DOHH2 (cell line): ENCODE results near the gene TJAP1.

Experiments used
- H3F3A ChIP-seq: fragments of 200-600 bp; sonication (generic), shearing (Covaris generic); 2 replicates; pipeline ENCODE4 v1.6.0; 2016; ENCODE audit warnings: antibody characterized with exemption, mild to moderate bottlenecking; ENCODE audit not compliant: control insufficient read depth, insufficient read depth
- H3K27ac ChIP-seq: fragments of 200-600 bp; sonication (generic); 2 replicates; pipeline ENCODE4 v1.5.1; 2014; ENCODE audit warnings: low read depth, mild to moderate bottlenecking, low read length, moderate library complexity
- H3K27me3 ChIP-seq: fragments of 200-600 bp; sonication (generic); 2 replicates; pipeline ENCODE4 v1.6.1; 2014; ENCODE audit warnings: mild to moderate bottlenecking, low read length, mixed read lengths; ENCODE audit not compliant: control insufficient read depth
- H3K36me3 ChIP-seq: fragments of 200-600 bp; sonication (generic); 2 replicates; pipeline ENCODE4 v1.6.1; 2014; ENCODE audit warnings: mild to moderate bottlenecking, low read length, moderate library complexity, mixed read lengths; ENCODE audit not compliant: control insufficient read depth
- H3K4me1 ChIP-seq: fragments of 200-600 bp; sonication (generic); 2 replicates; pipeline ENCODE4 v1.6.1; 2014; ENCODE audit warnings: mild to moderate bottlenecking, low read length, mixed read lengths; ENCODE audit not compliant: control insufficient read depth
- H3K4me2 ChIP-seq: fragments of 200-600 bp; sonication (generic); 2 replicates; pipeline ENCODE4 v1.6.0; 2014; ENCODE audit warnings: mild to moderate bottlenecking, low read length, moderate library complexity
- H3K4me3 ChIP-seq: fragments of 200-600 bp; sonication (generic); 2 replicates; pipeline ENCODE4 v1.5.1; 2014; ENCODE audit warnings: mild to moderate bottlenecking, low read length, mixed read lengths
- H3K79me2 ChIP-seq: fragments of 200-600 bp; sonication (generic); 2 replicates; pipeline ENCODE4 v1.6.1; 2014; ENCODE audit warnings: mild to moderate bottlenecking, low read length, mixed read lengths; ENCODE audit not compliant: control insufficient read depth
- H3K9me2 ChIP-seq: fragments of 200-600 bp; sonication (generic); replicated peaks from 2 replicates; pipeline ENCODE4 v1.6.1; 2014; ENCODE audit warnings: mild to moderate bottlenecking, low read length, mixed read lengths; ENCODE audit not compliant: control insufficient read depth
- H3K9me3 ChIP-seq: fragments of 200-600 bp; sonication (generic); 2 replicates; pipeline ENCODE4 v1.6.1; 2014; ENCODE audit warnings: antibody characterized with exemption, low read length, mixed read lengths; ENCODE audit not compliant: control insufficient read depth, insufficient read depth
- H4K20me1 ChIP-seq: fragments of 200-600 bp; sonication (generic); 2 replicates; pipeline ENCODE4 v1.6.0; 2014; ENCODE audit warnings: low read depth, mild to moderate bottlenecking, antibody characterized with exemption, low read length, moderate library complexity; ENCODE audit not compliant: control insufficient read depth, insufficient read depth
- EZH2phosphoT487 ChIP-seq: fragments of 200-600 bp; sonication (generic); IDR thresholded peaks from 2 replicates; pipeline ENCODE4 v1.6.1; 2017; ENCODE audit warnings: borderline replicate concordance, mild to moderate bottlenecking, antibody characterized with exemption, low read length, moderate library complexity, mixed read lengths
- TF ChIP-seq, protein P1 (sequence below): fragments of 200-600 bp; sonication (generic); IDR thresholded peaks from one replicate; pipeline ENCODE4 v1.5.1; 2014; ENCODE audit warnings: antibody characterized with exemption, mild to moderate bottlenecking, low read depth, low read length; ENCODE audit not compliant: poor library complexity, severe bottlenecking

Gene TJAP1

DNA sequence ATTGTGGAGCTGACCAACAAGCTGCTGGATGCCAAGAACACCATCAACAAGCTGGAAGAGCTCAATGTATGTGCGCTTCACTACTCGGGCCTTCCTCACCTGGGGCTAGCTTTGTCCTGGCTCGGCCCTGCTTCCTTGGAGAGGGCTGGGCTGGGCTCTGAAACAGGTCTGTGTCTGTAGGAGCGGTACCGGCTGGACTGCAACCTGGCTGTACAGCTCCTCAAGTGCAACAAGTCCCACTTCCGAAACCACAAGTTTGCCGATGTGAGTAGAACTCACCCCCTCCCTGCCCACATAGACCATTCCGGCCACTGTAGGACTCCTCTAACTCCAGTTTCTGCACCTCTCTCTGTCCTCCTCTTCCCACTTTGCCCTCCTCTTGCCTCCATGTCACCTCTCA, 26.1 kb downstream of the TJAP1 start:
- Histone ChIP-seq H3K27me3 (peaks cover 2% of the 10 kb centered on the region; the same call in 1 of the 2 replicates), H3K4me2 (no peak overlapping the region), H3F3A (peaks cover 4% of the 10 kb centered on the region; the same call in 1 of the 2 replicates), H3K4me3 (no peak overlapping the region), H3K79me2 (no peaks in the 10 kb centered on the region), H3K27ac (no peak overlapping the region), H4K20me1 (no peaks in the 10 kb centered on the region), H3K9me2 (no peaks in the 10 kb centered on the region), H3K9me3 (no peaks in the 10 kb centered on the region), H3K36me3 (peaks cover 58% of the 10 kb centered on the region), H3K4me1 (peaks cover 15% of the 10 kb centered on the region)
- TF ChIP-seq EZH2phosphoT487 = no peak
- TF ChIP-seq, protein P1, sequence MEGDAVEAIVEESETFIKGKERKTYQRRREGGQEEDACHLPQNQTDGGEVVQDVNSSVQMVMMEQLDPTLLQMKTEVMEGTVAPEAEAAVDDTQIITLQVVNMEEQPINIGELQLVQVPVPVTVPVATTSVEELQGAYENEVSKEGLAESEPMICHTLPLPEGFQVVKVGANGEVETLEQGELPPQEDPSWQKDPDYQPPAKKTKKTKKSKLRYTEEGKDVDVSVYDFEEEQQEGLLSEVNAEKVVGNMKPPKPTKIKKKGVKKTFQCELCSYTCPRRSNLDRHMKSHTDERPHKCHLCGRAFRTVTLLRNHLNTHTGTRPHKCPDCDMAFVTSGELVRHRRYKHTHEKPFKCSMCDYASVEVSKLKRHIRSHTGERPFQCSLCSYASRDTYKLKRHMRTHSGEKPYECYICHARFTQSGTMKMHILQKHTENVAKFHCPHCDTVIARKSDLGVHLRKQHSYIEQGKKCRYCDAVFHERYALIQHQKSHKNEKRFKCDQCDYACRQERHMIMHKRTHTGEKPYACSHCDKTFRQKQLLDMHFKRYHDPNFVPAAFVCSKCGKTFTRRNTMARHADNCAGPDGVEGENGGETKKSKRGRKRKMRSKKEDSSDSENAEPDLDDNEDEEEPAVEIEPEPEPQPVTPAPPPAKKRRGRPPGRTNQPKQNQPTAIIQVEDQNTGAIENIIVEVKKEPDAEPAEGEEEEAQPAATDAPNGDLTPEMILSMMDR = no peak

DNA sequence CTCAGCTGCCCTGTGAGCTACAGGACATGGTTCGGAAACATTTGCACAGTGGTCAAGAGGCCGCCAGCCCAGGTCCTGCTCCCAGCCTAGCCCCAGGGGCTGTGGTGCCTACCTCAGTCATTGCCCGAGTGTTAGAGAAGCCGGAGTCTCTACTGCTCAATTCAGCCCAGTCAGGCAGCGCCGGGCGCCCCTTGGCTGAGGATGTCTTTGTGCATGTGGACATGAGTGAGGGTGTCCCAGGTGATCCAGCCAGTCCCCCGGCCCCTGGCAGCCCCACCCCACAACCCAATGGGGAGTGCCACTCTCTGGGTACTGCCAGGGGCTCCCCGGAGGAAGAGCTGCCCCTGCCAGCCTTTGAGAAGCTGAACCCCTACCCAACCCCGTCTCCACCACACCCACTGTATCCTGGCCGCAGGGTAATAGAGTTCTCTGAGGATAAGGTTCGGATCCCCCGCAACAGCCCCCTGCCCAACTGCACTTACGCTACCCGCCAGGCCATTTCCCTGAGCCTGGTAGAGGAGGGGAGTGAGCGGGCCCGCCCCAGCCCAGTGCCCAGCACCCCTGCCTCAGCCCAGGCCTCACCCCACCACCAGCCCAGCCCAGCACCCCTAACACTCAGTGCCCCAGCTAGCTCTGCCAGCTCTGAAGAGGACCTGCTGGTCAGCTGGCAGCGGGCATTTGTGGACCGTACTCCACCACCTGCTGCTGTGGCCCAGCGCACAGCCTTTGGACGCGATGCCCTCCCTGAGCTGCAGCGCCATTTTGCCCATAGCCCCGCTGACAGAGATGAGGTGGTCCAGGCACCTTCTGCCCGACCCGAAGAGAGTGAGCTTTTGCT, 27.6 kb downstream of the TJAP1 start:
- no peaks in the 10 kb centered on the region for H3K79me2 ChIP-seq
- H3K9me2 ChIP-seq = no peaks in the 10 kb centered on the region
- H3K27ac ChIP-seq = no peak overlapping the region
- no peaks in the 10 kb centered on the region for H3K9me3 ChIP-seq
- TF ChIP-seq EZH2phosphoT487 = no peak
- TF ChIP-seq, protein P1 = no peak
- H3K4me3 ChIP-seq = no peak overlapping the region
- no peaks in the 10 kb centered on the region for H4K20me1 ChIP-seq
- H3K4me1 ChIP-seq = peaks cover 27% of the 10 kb centered on the region
- no peak overlapping the region for H3K4me2 ChIP-seq
- H3F3A ChIP-seq = peaks cover 4% of the 10 kb centered on the region; the same call in 1 of the 2 replicates
- peaks cover 43% of the 10 kb centered on the region for H3K36me3 ChIP-seq
- peaks cover 14% of the 10 kb centered on the region for H3K27me3 ChIP-seq

DNA sequence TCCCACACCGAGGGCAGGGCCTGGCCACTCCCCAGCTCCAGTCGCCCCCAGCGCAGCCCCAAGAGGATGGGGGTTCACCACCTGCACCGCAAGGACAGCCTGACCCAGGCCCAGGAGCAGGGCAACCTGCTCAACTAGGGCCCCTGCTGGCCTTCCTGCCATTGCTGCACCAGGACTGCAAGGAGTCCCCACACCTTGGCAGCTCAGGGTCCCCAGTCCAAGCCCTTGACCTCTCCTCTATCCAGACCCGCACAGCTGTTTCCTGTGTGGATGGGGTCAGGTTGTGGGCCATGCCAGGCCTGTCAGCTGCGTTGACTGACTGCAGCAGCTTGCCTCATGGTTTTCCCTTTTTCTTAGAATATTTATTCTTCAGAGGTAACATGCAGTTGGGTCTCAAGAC, 28.3 kb downstream of the TJAP1 start:
- no peak overlapping the region for H3K4me3 ChIP-seq
- no peaks in the 10 kb centered on the region for H4K20me1 ChIP-seq
- no peaks in the 10 kb centered on the region for H3K9me3 ChIP-seq
- H3K36me3 ChIP-seq = peaks cover 43% of the 10 kb centered on the region
- peaks cover 4% of the 10 kb centered on the region; the same call in 1 of the 2 replicates for H3F3A ChIP-seq
- TF ChIP-seq, protein P1 = no peak
- no peak for TF ChIP-seq EZH2phosphoT487
- H3K79me2 ChIP-seq = no peaks in the 10 kb centered on the region
- H3K4me2 ChIP-seq = 0 out of 2 replicates have a peak overlapping the region, but pooled peaks have one; percentile 25
- H3K4me1 ChIP-seq = peaks cover 33% of the 10 kb centered on the region
- H3K27ac ChIP-seq = 0 out of 2 replicates have a peak overlapping the region, but pooled peaks have one; percentile 6
- H3K27me3 ChIP-seq = peaks cover 14% of the 10 kb centered on the region
- no peaks in the 10 kb centered on the region for H3K9me2 ChIP-seq
